Stimulated activated CD4-positive, alpha-beta T cell treated with anti-CD3 and anti-CD28 coated beads, Interleukin-1b, Interleukin-23, amount 100 ng/mL, for 24 hours (primary cell): ENCODE measurements around the gene ARHGEF26.
"Not testable (repeated sequence)": the region's sequence is repeated elsewhere in the genome, so short reads cannot be mapped to it uniquely, and the experiment has no call there.

ENCODE experiments used
- DNase-seq, 4 experiments: peaks; one replicate each; pipeline ENCODE4 v3.0.0-alpha.2; 2020; ENCODE audit warnings: low read depth in 4 of 4, low spot score in 1 of 4

The ARHGEF26 gene

GRCh38 chr3:154120961-154121700 is at the start of gene ARHGEF26:
TSS of gene ARHGEF26 (plus strand) at chr3:154121390. CDS start at chr3:154121993, 603 bp downstream.
- DNase-seq: peak; percentile 31 to 72 (median 51)

- DNase-seq: no peak
Observed at GRCh38 chr3:154074966-154075365, 46.2 kb upstream of the ARHGEF26 start.

GRCh38 chr3:154078672-154079071 is 42.5 kb upstream of the ARHGEF26 start:
- no peak for DNase-seq

GRCh38 chr3:154081305-154081704 is 39.9 kb upstream of the ARHGEF26 start:
- no peak for DNase-seq

GRCh38 chr3:154085071-154085470 is 36.1 kb upstream of the ARHGEF26 start:
- no peak for DNase-seq

GRCh38 chr3:154085799-154086198 is 35.4 kb upstream of the ARHGEF26 start:
- DNase-seq: no peak

- no peak for DNase-seq
Observed at GRCh38 chr3:154086286-154086685, 34.9 kb upstream of the ARHGEF26 start.

- not testable (repeated sequence) for DNase-seq
Observed at GRCh38 chr3:154087756-154088480, 33.3 kb upstream of the ARHGEF26 start.

GRCh38 chr3:154089421-154090420 is 31.5 kb upstream of the ARHGEF26 start:
- no peak for DNase-seq

- no peak for DNase-seq
Observed at GRCh38 chr3:154094051-154094450, 27.1 kb upstream of the ARHGEF26 start.

- no peak for DNase-seq
Observed at GRCh38 chr3:154095832-154096421, 25.3 kb upstream of the ARHGEF26 start.

GRCh38 chr3:154098376-154098775 is 22.8 kb upstream of the ARHGEF26 start:
- DNase-seq: no peak

GRCh38 chr3:154100556-154100955 is 20.6 kb upstream of the ARHGEF26 start:
- no peak for DNase-seq

GRCh38 chr3:154101250-154101649 is 19.9 kb upstream of the ARHGEF26 start:
- no peak for DNase-seq

GRCh38 chr3:154102225-154102624 is 19.0 kb upstream of the ARHGEF26 start:
- no peak for DNase-seq

GRCh38 chr3:154105218-154105975 is 15.8 kb upstream of the ARHGEF26 start:
- DNase-seq: no peak

GRCh38 chr3:154111365-154111935 is 9.7 kb upstream of the ARHGEF26 start:
- no peak for DNase-seq

GRCh38 chr3:154112146-154112852 is 8.9 kb upstream of the ARHGEF26 start:
- DNase-seq: no peak

GRCh38 chr3:154113609-154114008 is 7.6 kb upstream of the ARHGEF26 start:
- DNase-seq: no peak
